ENCODE measurements around the gene FOXN1.
A peak's percentile ranks its signal among the peaks of the same experiment; 100 is the strongest.

The FOXN1 gene

GRCh38 chr17:28577466-28577824, 71.3 kb downstream of the FOXN1 start:
- Histone ChIP-seq H3K36me3 (ENCODE audit: control insufficient read depth in 4 of 4, insufficient read depth in 4 of 4, low read length in 3 of 4) (peaks cover 4 to 59% (median 27%) of the 10 kb centered on the region in 4 experiments), H3K4me1 (ENCODE audit: control extremely low read depth in 1 of 4, control insufficient read depth in 4 of 4, insufficient read depth in 4 of 4, low read length in 3 of 4) (peaks cover 0 to 14% (median 6%) of the 10 kb centered on the region in 4 experiments), H3K9me3 (ENCODE audit: control extremely low read depth in 1 of 5, control insufficient read depth in 4 of 5, insufficient read depth in 2 of 5, low read depth in 1 of 5, low read length in 4 of 5) (no peaks in the 10 kb centered on the region), H3K27me3 (replicated peaks in 2 of 5; ENCODE audit: control insufficient read depth in 4 of 5, insufficient read depth in 5 of 5, low read length in 4 of 5) (no peaks in the 10 kb centered on the region), H3K4me3 (ENCODE audit: control insufficient read depth in 1 of 7, extremely low read depth in 1 of 7, insufficient read depth in 4 of 7, low read depth in 2 of 7, low read length in 6 of 7) (no peak overlapping the region), H3K27ac (ENCODE audit: insufficient read depth in 1 of 2, low read depth in 1 of 2, low read length in 2 of 2, poor library complexity in 1 of 2, severe bottlenecking in 2 of 2) (peak overlapping the region in 1 of 2 experiments; percentile 20)
- ChIA-PET POLR2A (no interaction called here), CTCF (interaction anchor here (0.9 to 1.6 kb wide), 6 partner anchors 8 to 93 kb away, joined by 3 to 5 read pairs (median 3); no protein-coding TSS in a partner anchor)
- DNase-seq, result no peak
- WGBS (ENCODE audit: insufficient coverage), result 100% methylated on average over 1 of the region's 3 CpGs

- H3K9me3 ChIP-seq (ENCODE audit: control extremely low read depth in 1 of 5, control insufficient read depth in 4 of 5, insufficient read depth in 2 of 5, low read depth in 1 of 5, low read length in 4 of 5), result no peaks in the 10 kb centered on the region
- no peak overlapping the region for H3K27ac ChIP-seq (ENCODE audit: insufficient read depth in 1 of 2, low read depth in 1 of 2, low read length in 2 of 2, poor library complexity in 1 of 2, severe bottlenecking in 2 of 2)
- POLR2A ChIA-PET, result interaction anchor here (0.6 kb wide), 1 partner anchor 27 kb away, joined by 3 read pairs; no protein-coding TSS in a partner anchor
- WGBS (ENCODE audit: insufficient coverage), result 90% methylated on average over 3 of the region's 8 CpGs
- H3K4me1 ChIP-seq (ENCODE audit: control extremely low read depth in 1 of 4, control insufficient read depth in 4 of 4, insufficient read depth in 4 of 4, low read length in 3 of 4), result peaks cover 0 to 12% (median 5%) of the 10 kb centered on the region in 4 experiments
- H3K36me3 ChIP-seq (ENCODE audit: control insufficient read depth in 4 of 4, insufficient read depth in 4 of 4, low read length in 3 of 4), result peaks cover 4 to 70% (median 33%) of the 10 kb centered on the region in 4 experiments
- no peak overlapping the region for H3K4me3 ChIP-seq (ENCODE audit: control insufficient read depth in 1 of 7, extremely low read depth in 1 of 7, insufficient read depth in 4 of 7, low read depth in 2 of 7, low read length in 6 of 7)
- no peak for DNase-seq
- CTCF ChIA-PET, result interaction anchor here (1.1 to 1.6 kb wide), 2 partner anchors 13 to 32 kb away, joined by 4 to 5 read pairs; no protein-coding TSS in a partner anchor
- H3K27me3 ChIP-seq (replicated peaks in 2 of 5; ENCODE audit: control insufficient read depth in 4 of 5, insufficient read depth in 5 of 5, low read length in 4 of 5), result no peaks in the 10 kb centered on the region
Observed at GRCh38 chr17:28578246-28579195, 72.4 kb downstream of the FOXN1 start.

- Histone ChIP-seq H3K27ac (ENCODE audit: insufficient read depth in 1 of 2, low read depth in 1 of 2, low read length in 2 of 2, poor library complexity in 1 of 2, severe bottlenecking in 2 of 2) (no peak overlapping the region), H3K4me1 (ENCODE audit: control extremely low read depth in 1 of 4, control insufficient read depth in 4 of 4, insufficient read depth in 4 of 4, low read length in 3 of 4) (peaks cover 0 to 12% (median 5%) of the 10 kb centered on the region in 4 experiments), H3K4me3 (ENCODE audit: control insufficient read depth in 1 of 7, extremely low read depth in 1 of 7, insufficient read depth in 4 of 7, low read depth in 2 of 7, low read length in 6 of 7) (no peak overlapping the region), H3K27me3 (replicated peaks in 2 of 5; ENCODE audit: control insufficient read depth in 4 of 5, insufficient read depth in 5 of 5, low read length in 4 of 5) (no peaks in the 10 kb centered on the region), H3K36me3 (ENCODE audit: control insufficient read depth in 4 of 4, insufficient read depth in 4 of 4, low read length in 3 of 4) (peaks cover 5 to 75% (median 41%) of the 10 kb centered on the region in 4 experiments), H3K9me3 (ENCODE audit: control extremely low read depth in 1 of 5, control insufficient read depth in 4 of 5, insufficient read depth in 2 of 5, low read depth in 1 of 5, low read length in 4 of 5) (no peaks in the 10 kb centered on the region)
- 97% methylated on average over 4 of the region's 4 CpGs for WGBS (ENCODE audit: insufficient coverage)
- no peak for DNase-seq
- POLR2A ChIA-PET, result no interaction called here
- CTCF ChIA-PET, result no interaction called here
Observed at GRCh38 chr17:28579526-28579925, 73.4 kb downstream of the FOXN1 start.

DNA sequence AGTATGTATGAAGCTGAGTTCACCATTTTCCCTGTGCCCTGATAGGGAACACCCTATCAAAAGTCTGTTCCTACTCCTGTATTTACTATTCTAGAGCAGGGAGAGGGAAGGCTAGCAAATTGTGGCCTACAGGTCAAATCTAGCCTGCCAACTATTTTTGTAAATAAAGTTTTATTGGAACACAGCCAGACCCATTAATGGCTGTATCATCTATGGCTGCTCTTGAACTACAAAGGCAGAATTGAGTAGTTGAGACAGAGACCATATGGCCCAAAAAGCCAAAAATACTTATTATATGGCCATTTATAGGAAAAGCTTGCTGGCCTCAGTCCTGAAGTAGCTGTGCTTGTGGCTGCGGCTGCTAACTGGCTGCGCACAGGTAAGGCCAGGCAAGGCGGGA, 74.8 kb downstream of the FOXN1 start:
- ChIA-PET CTCF (interaction anchor here (0.8 kb wide), 1 partner anchor 10 kb away, joined by 3 read pairs; no protein-coding TSS in a partner anchor), POLR2A (no interaction called here)
- Histone ChIP-seq H3K36me3 (ENCODE audit: control insufficient read depth in 4 of 4, insufficient read depth in 4 of 4, low read length in 3 of 4) (peaks cover 5 to 84% (median 48%) of the 10 kb centered on the region in 4 experiments), H3K27me3 (replicated peaks in 2 of 5; ENCODE audit: control insufficient read depth in 4 of 5, insufficient read depth in 5 of 5, low read length in 4 of 5) (no peaks in the 10 kb centered on the region), H3K4me1 (ENCODE audit: control extremely low read depth in 1 of 4, control insufficient read depth in 4 of 4, insufficient read depth in 4 of 4, low read length in 3 of 4) (peaks cover 0 to 19% (median 5%) of the 10 kb centered on the region in 4 experiments), H3K4me3 (ENCODE audit: control insufficient read depth in 1 of 7, extremely low read depth in 1 of 7, insufficient read depth in 4 of 7, low read depth in 2 of 7, low read length in 6 of 7) (no peak overlapping the region), H3K27ac (ENCODE audit: insufficient read depth in 1 of 2, low read depth in 1 of 2, low read length in 2 of 2, poor library complexity in 1 of 2, severe bottlenecking in 2 of 2) (no peak overlapping the region), H3K9me3 (ENCODE audit: control extremely low read depth in 1 of 5, control insufficient read depth in 4 of 5, insufficient read depth in 2 of 5, low read depth in 1 of 5, low read length in 4 of 5) (no peaks in the 10 kb centered on the region)
- DNase-seq, result no peak
- WGBS (ENCODE audit: insufficient coverage), result no CpG with 5 or more reads among the region's 3 CpGs

GRCh38 chr17:28582513-28582912, 76.4 kb downstream of the FOXN1 start:
- Histone ChIP-seq H3K4me3 (ENCODE audit: control insufficient read depth in 1 of 7, extremely low read depth in 1 of 7, insufficient read depth in 4 of 7, low read depth in 2 of 7, low read length in 6 of 7) (no peak overlapping the region), H3K9me3 (ENCODE audit: control extremely low read depth in 1 of 5, control insufficient read depth in 4 of 5, insufficient read depth in 2 of 5, low read depth in 1 of 5, low read length in 4 of 5) (no peaks in the 10 kb centered on the region), H3K36me3 (ENCODE audit: control insufficient read depth in 4 of 4, insufficient read depth in 4 of 4, low read length in 3 of 4) (peaks cover 8 to 84% (median 50%) of the 10 kb centered on the region in 4 experiments), H3K27ac (ENCODE audit: insufficient read depth in 1 of 2, low read depth in 1 of 2, low read length in 2 of 2, poor library complexity in 1 of 2, severe bottlenecking in 2 of 2) (no peak overlapping the region), H3K27me3 (replicated peaks in 2 of 5; ENCODE audit: control insufficient read depth in 4 of 5, insufficient read depth in 5 of 5, low read length in 4 of 5) (no peaks in the 10 kb centered on the region), H3K4me1 (ENCODE audit: control extremely low read depth in 1 of 4, control insufficient read depth in 4 of 4, insufficient read depth in 4 of 4, low read length in 3 of 4) (peaks cover 0 to 11% (median 0%) of the 10 kb centered on the region in 4 experiments)
- ChIA-PET CTCF (interaction anchor here (1.1 kb wide), 1 partner anchor 12 kb away, joined by 3 read pairs; no protein-coding TSS in a partner anchor), POLR2A (no interaction called here)
- no peak for DNase-seq
- WGBS (ENCODE audit: insufficient coverage), result 81% methylated on average over 2 of the region's 2 CpGs

DNA sequence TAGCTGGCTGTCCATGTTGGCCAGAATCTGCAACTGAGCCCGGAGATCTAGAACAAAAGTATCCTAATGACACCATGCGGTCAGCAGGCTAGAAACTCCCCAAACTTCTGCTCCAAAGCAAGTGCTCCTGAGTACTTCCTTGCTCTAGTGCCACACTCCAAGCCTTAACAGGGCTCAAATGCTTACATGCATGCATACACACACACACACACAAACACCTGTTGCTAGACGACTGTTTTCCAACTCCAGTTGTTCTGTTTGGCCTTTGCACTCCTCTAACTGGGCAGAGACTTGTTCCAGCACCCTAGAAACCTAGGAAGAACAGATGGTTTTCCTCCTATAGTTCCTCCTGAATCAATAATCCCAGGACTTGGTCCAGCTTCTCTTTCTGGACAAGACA, 78.3 kb downstream of the FOXN1 start:
- ChIA-PET CTCF (interaction anchor here (1.8 kb wide), 1 partner anchor 9 kb away, joined by 4 read pairs; no protein-coding TSS in a partner anchor), POLR2A (interaction anchor here (1.0 kb wide), 1 partner anchor 9 kb away, joined by 3 read pairs; no protein-coding TSS in a partner anchor)
- Histone ChIP-seq H3K36me3 (ENCODE audit: control insufficient read depth in 4 of 4, insufficient read depth in 4 of 4, low read length in 3 of 4) (peaks cover 4 to 81% (median 44%) of the 10 kb centered on the region in 4 experiments), H3K27ac (ENCODE audit: insufficient read depth in 1 of 2, low read depth in 1 of 2, low read length in 2 of 2, poor library complexity in 1 of 2, severe bottlenecking in 2 of 2) (no peak overlapping the region), H3K4me1 (ENCODE audit: control extremely low read depth in 1 of 4, control insufficient read depth in 4 of 4, insufficient read depth in 4 of 4, low read length in 3 of 4) (peaks cover 0 to 11% (median 0%) of the 10 kb centered on the region in 4 experiments), H3K4me3 (ENCODE audit: control insufficient read depth in 1 of 7, extremely low read depth in 1 of 7, insufficient read depth in 4 of 7, low read depth in 2 of 7, low read length in 6 of 7) (no peak overlapping the region), H3K9me3 (ENCODE audit: control extremely low read depth in 1 of 5, control insufficient read depth in 4 of 5, insufficient read depth in 2 of 5, low read depth in 1 of 5, low read length in 4 of 5) (no peaks in the 10 kb centered on the region), H3K27me3 (replicated peaks in 2 of 5; ENCODE audit: control insufficient read depth in 4 of 5, insufficient read depth in 5 of 5, low read length in 4 of 5) (no peaks in the 10 kb centered on the region)
- WGBS (ENCODE audit: insufficient coverage), result 76% methylated on average over 3 of the region's 3 CpGs
- no peak for DNase-seq
